GM12878 (cell line): ENCODE results near the gene PRR7.

Experiments
- ATF3 ChIP-seq: IDR thresholded peaks from 2 replicates; pipeline ENCODE4 v1.6.1; 2011; ENCODE audit warnings: low read depth, mild to moderate bottlenecking, low read length, moderate library complexity, borderline replicate concordance; ENCODE audit errors: extremely low read depth
- BACH1 ChIP-seq: fragments of 450-650 bp; IDR thresholded peaks from 2 replicates; pipeline ENCODE4 v1.6.1; 2017; ENCODE audit warnings: mild to moderate bottlenecking, borderline replicate concordance
- BHLHE40 ChIP-seq, 2 experiments: fragments of 450-650 bp in 1 of 2; IDR thresholded peaks; 2 replicates each; pipeline ENCODE4 v1.6.1; 2011 to 2017; ENCODE audit warnings: low read depth in 2 of 2, borderline replicate concordance in 1 of 2, improper control_type of control experiment in 1 of 2, low read length in 1 of 2, mild to moderate bottlenecking in 1 of 2
- CHD2 ChIP-seq: IDR thresholded peaks from 2 replicates; pipeline ENCODE4 v1.6.1; 2011; ENCODE audit warnings: low read depth, low read length, improper control_type of control experiment, borderline replicate concordance
- CREM ChIP-seq: IDR thresholded peaks from 2 replicates; pipeline ENCODE4 v1.6.1; 2014; ENCODE audit warnings: antibody characterized with exemption, low read depth
- CTCF ChIP-seq, 3 experiments: IDR thresholded peaks in 2 of 3; conservative IDR thresholded peaks in 1 of 3; 2 replicates each; pipeline ENCODE4 v1.5.1; 2011; ENCODE audit warnings: low read depth in 3 of 3, low read length in 3 of 3, mild to moderate bottlenecking in 3 of 3, control low read depth in 2 of 3, moderate library complexity in 2 of 3, inconsistent platforms in 1 of 3, mixed read lengths in 1 of 3; ENCODE audit not compliant: control insufficient read depth in 2 of 3, insufficient read depth in 1 of 3; ENCODE audit errors: extremely low read depth in 1 of 3
- FOXK2 ChIP-seq: fragments of 450-650 bp; IDR thresholded peaks from 2 replicates; pipeline ENCODE4 v1.6.1; 2017; ENCODE audit warnings: mild to moderate bottlenecking, moderate library complexity
- NR2C2 ChIP-seq: IDR thresholded peaks from 2 replicates; pipeline ENCODE4 v1.6.1; 2011; ENCODE audit warnings: borderline replicate concordance, low read depth; ENCODE audit not compliant: control insufficient read depth, insufficient read length
- POLR2A ChIP-seq: IDR thresholded peaks from 2 replicates; pipeline ENCODE4 v1.6.1; 2011; ENCODE audit warnings: low read depth, mild to moderate bottlenecking, low read length
- POLR2AphosphoS5 ChIP-seq: IDR thresholded peaks from 2 replicates; pipeline ENCODE4 v1.6.1; 2011; ENCODE audit warnings: mild to moderate bottlenecking, low read length, inconsistent platforms
- RB1 ChIP-seq: fragments of 450-650 bp; formaldehyde crosslinking; IDR thresholded peaks from 2 replicates; pipeline ENCODE4 v1.6.1; 2017; ENCODE audit warnings: mild to moderate bottlenecking, borderline replicate concordance
- SP1 ChIP-seq: IDR thresholded peaks from one replicate; pipeline ENCODE4 v1.6.1; 2011; ENCODE audit warnings: low read depth, low read length
- TCF12 ChIP-seq: IDR thresholded peaks from 2 replicates; pipeline ENCODE4 v1.6.1; 2011; ENCODE audit warnings: low read depth, mild to moderate bottlenecking, low read length
- ZNF274 ChIP-seq: IDR thresholded peaks from one replicate; pipeline ENCODE4 v1.8.0; 2011; ENCODE audit not compliant: insufficient read length, insufficient read depth

- TF ChIP-seq POLR2AphosphoS5 = peak; percentile 46; the same call in 1 of the 2 replicates
- TF ChIP-seq BACH1 = peak; percentile 64; the same call in 1 of the 2 replicates
- TF ChIP-seq ZNF274 = no peak
- no peak for TF ChIP-seq BHLHE40 (IDR thresholded peaks at IDR 0.05; ENCODE audit: borderline replicate concordance in 1 of 2, low read depth in 2 of 2, low read length in 1 of 2)
- no peak for TF ChIP-seq POLR2A
- no peak for TF ChIP-seq FOXK2
- no peak for TF ChIP-seq ATF3
- 0 out of 2 replicates have a peak, but pooled peaks have one; percentile 31 for TF ChIP-seq RB1
- no peak for TF ChIP-seq TCF12
- TF ChIP-seq NR2C2 = no peak
- TF ChIP-seq CREM = no peak
- TF ChIP-seq SP1 = no peak
- TF ChIP-seq CTCF (IDR thresholded peaks at IDR 0.05 in 2 of 3, conservative IDR thresholded peaks at IDR 0.05 in 1 of 3; ENCODE audit: control insufficient read depth in 2 of 3, extremely low read depth in 1 of 3, insufficient read depth in 1 of 3, low read depth in 3 of 3, low read length in 3 of 3) = no peak
- TF ChIP-seq CHD2 = no peak
Observed at GRCh38 chr5:177427919-177428573, 18.6 kb upstream of the PRR7 start.
